Measurements from ENCODE around the gene KXD1. TPM values are rescaled to one million over a fixed set of nuclear protein-coding genes. Genes with fewer than 3 reads are reported as not detected.

KXD1 gene
- total RNA-seq, 1 experiment from 2014 or later = 120 TPM

- CTCF ChIA-PET = interaction anchor here (0.5 to 1.2 kb wide), 3 partner anchors 13 to 76 kb away, joined by 3 read pairs; no protein-coding TSS in a partner anchor
- H3K27ac Mint-ChIP-seq (ENCODE audit: low read depth, unreplicated experiment) = no peak overlapping the region
- no peak overlapping the region for H3K4me3 Mint-ChIP-seq (ENCODE audit: unreplicated experiment)
- BruUV-seq (replicated peaks) = no TSS peak
- peaks cover 4% of the 10 kb centered on the region for H3K4me1 Mint-ChIP-seq (ENCODE audit: insufficient read depth, unreplicated experiment)
- DNase-seq (ENCODE audit: unreplicated experiment) = no peak
- H3K27me3 Mint-ChIP-seq (ENCODE audit: insufficient read depth, unreplicated experiment) = no peaks in the 10 kb centered on the region
- no peak for TF ChIP-seq CTCF (IDR thresholded peaks at IDR 0.05; ENCODE audit: unreplicated experiment)
- POLR2A ChIA-PET = interaction anchor here (2.6 kb wide), 1 partner anchor 10 kb away, joined by 7 read pairs; no protein-coding TSS in a partner anchor
- H3K36me3 Mint-ChIP-seq (ENCODE audit: insufficient read depth, unreplicated experiment) = peaks cover 32% of the 10 kb centered on the region
- intact Hi-C loops (cut with micrococcal nuclease) = no loop called here
- H3K9me3 Mint-ChIP-seq (ENCODE audit: unreplicated experiment) = no peaks in the 10 kb centered on the region
Measured at GRCh38 chr19:18533058-18533457, 24.6 kb upstream of the KXD1 start.

DNA sequence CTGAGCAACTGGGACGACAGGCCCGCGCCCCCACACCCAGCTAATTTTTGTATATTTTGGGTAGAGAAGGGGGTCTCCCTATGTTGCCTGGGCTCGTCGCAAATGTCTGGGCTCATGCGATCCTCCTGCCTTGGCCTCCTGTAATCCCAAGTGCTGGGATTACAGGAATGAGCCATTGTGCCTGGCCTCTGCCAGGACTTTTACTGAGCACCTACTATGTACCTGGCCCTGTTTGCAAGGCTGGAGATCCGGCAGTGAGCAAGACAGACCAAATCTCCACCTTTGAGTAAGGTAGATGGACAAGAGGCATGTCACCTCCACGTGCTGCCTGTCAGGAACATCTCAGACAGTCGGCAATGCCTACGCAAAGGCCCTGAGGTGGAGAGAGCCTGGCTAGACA lies 21.2 kb upstream of the KXD1 start:
- intact Hi-C loops (cut with micrococcal nuclease) = no loop called here
- no peak overlapping the region for H3K27ac Mint-ChIP-seq (ENCODE audit: low read depth, unreplicated experiment)
- H3K27me3 Mint-ChIP-seq (ENCODE audit: insufficient read depth, unreplicated experiment) = no peaks in the 10 kb centered on the region

DNA sequence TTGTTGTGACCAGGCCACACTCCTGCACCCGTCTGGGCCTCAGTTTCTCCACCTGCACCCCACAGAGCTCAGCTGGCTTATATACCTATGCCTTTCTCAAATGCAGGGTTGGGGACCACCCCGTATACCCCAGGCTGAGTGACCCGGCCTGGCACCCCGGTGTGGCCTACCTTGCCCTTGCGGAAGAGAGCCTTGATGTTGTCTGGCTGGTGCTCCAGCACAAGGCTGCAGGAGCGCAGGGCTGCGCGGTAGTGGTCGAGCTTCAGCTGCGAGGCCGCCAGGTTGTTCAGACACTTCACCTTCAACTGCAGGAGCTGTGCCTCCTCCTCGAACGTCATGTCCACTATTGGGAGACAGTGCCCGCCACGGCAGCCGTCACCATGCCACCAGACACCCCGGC lies 20.2 kb upstream of the KXD1 start:
- DNase-seq (ENCODE audit: unreplicated experiment) = no peak
- no peak overlapping the region for H3K4me3 Mint-ChIP-seq (ENCODE audit: unreplicated experiment)
- ChIA-PET POLR2A (interaction anchor here (0.7 kb wide), 1 partner anchor 462 kb away, joined by 3 read pairs; no protein-coding TSS in a partner anchor), CTCF (interaction anchor here (0.6 kb wide), 1 partner anchor 952 kb away, joined by 3 read pairs; no protein-coding TSS in a partner anchor)
- H3K27me3 Mint-ChIP-seq (ENCODE audit: insufficient read depth, unreplicated experiment) = no peaks in the 10 kb centered on the region
- no peak overlapping the region for H3K27ac Mint-ChIP-seq (ENCODE audit: low read depth, unreplicated experiment)
- intact Hi-C loops (cut with micrococcal nuclease) = no loop called here
- no TSS peak for BruUV-seq (replicated peaks)
- peaks cover 4% of the 10 kb centered on the region for H3K4me1 Mint-ChIP-seq (ENCODE audit: insufficient read depth, unreplicated experiment)
- TF ChIP-seq CTCF (IDR thresholded peaks at IDR 0.05; ENCODE audit: unreplicated experiment) = no peak
- no peaks in the 10 kb centered on the region for H3K9me3 Mint-ChIP-seq (ENCODE audit: unreplicated experiment)
- H3K36me3 Mint-ChIP-seq (ENCODE audit: insufficient read depth, unreplicated experiment) = peaks cover 53% of the 10 kb centered on the region

More for the DNA sequence above, 21.2 kb upstream of the KXD1 start:
- no peaks in the 10 kb centered on the region for H3K9me3 Mint-ChIP-seq (ENCODE audit: unreplicated experiment)
- DNase-seq (ENCODE audit: unreplicated experiment) = no peak
- H3K4me1 Mint-ChIP-seq (ENCODE audit: insufficient read depth, unreplicated experiment) = peaks cover 4% of the 10 kb centered on the region
- BruUV-seq (replicated peaks) = no TSS peak
- ChIA-PET CTCF (interaction anchor here (1.3 kb wide), 1 partner anchor 53 kb away, joined by 3 read pairs; the partner anchor contains the start of gene REX1BD), POLR2A (interaction anchor here (0.7 kb wide), 1 partner anchor 463 kb away, joined by 3 read pairs; no protein-coding TSS in a partner anchor)
- TF ChIP-seq CTCF (IDR thresholded peaks at IDR 0.05; ENCODE audit: unreplicated experiment) = no peak
- H3K4me3 Mint-ChIP-seq (ENCODE audit: unreplicated experiment) = no peak overlapping the region
- peaks cover 51% of the 10 kb centered on the region for H3K36me3 Mint-ChIP-seq (ENCODE audit: insufficient read depth, unreplicated experiment)

GRCh38 chr19:18538115-18538514 lies 19.6 kb upstream of the KXD1 start:
- Mint-ChIP-seq H3K4me3 (ENCODE audit: unreplicated experiment) (no peak overlapping the region), H3K9me3 (ENCODE audit: unreplicated experiment) (no peaks in the 10 kb centered on the region), H3K36me3 (ENCODE audit: insufficient read depth, unreplicated experiment) (peaks cover 53% of the 10 kb centered on the region), H3K27ac (ENCODE audit: low read depth, unreplicated experiment) (no peak overlapping the region), H3K27me3 (ENCODE audit: insufficient read depth, unreplicated experiment) (no peaks in the 10 kb centered on the region), H3K4me1 (ENCODE audit: insufficient read depth, unreplicated experiment) (peaks cover 4% of the 10 kb centered on the region)
- CTCF ChIA-PET = interaction anchor here (0.6 kb wide), 1 partner anchor 952 kb away, joined by 3 read pairs; no protein-coding TSS in a partner anchor
- DNase-seq (ENCODE audit: unreplicated experiment) = no peak
- no TSS peak for BruUV-seq (replicated peaks)
- POLR2A ChIA-PET = no interaction called here
- intact Hi-C loops (cut with micrococcal nuclease) = no loop called here
- TF ChIP-seq CTCF (IDR thresholded peaks at IDR 0.05; ENCODE audit: unreplicated experiment) = no peak

Measured in MCF 10A (cell line).